NCI-H1694 treated with DMSO at 0.1 percent for 48 hours (cell line): Measurements from ENCODE around the gene FLRT2.
A peak's percentile ranks its signal among the peaks of the same experiment; 100 is the strongest.

Source experiments
- DNase-seq: peaks from one replicate; lab custom pipeline; 2025; lab: John Stamatoyannopoulos, UW

FLRT2 gene

DNA sequence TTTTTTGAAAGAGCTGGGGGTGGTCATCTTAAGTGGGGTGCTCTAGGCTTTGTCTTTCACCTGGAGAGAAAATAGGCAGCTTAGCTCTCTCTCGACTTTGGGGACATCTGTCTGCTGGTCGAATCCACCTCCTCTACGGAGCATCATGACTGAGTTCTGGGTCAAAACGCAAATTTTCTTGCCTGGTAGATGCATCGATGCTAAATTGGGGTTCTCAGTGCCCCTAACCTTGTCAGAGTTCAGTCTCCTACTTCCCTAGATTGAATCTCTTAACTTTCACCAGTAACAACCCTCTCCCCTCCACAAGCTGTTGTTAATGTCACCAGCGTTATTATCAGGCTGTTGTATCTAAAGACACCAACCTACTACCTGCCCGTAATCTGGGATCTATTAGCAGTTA, 682 bp downstream of the FLRT2 start:
- no peak for DNase-seq

DNA sequence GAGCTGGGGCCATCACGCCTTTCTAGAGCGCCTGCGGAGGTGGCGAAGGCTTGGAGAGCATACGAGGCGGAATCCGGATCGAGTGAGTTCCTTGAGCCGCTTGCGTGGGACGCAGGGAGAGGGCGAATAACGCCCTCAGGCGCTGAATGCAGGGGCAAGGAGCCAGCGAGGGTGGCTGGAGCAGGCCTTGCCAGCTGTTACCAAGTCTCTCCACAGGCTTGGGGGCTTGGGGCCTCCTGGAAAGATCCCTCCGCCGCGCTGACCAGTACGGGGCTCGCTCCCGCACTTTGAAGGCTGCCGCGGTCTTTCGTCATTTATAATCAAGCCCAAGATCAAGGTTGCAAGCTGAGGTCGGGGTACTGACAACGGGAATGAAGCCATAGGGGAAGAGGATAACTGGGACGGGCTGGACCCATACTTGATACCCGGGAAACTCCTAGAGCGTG, 1.2 kb downstream of the FLRT2 start:
- DNase-seq, result no peak

GRCh38 chr14:85531587-85532373, 1.8 kb downstream of the FLRT2 start:
- peak; percentile 42 for DNase-seq

- no peak for DNase-seq
These were observed 2.6 kb downstream of the FLRT2 start for GRCh38 chr14:85532374-85533022.

DNA sequence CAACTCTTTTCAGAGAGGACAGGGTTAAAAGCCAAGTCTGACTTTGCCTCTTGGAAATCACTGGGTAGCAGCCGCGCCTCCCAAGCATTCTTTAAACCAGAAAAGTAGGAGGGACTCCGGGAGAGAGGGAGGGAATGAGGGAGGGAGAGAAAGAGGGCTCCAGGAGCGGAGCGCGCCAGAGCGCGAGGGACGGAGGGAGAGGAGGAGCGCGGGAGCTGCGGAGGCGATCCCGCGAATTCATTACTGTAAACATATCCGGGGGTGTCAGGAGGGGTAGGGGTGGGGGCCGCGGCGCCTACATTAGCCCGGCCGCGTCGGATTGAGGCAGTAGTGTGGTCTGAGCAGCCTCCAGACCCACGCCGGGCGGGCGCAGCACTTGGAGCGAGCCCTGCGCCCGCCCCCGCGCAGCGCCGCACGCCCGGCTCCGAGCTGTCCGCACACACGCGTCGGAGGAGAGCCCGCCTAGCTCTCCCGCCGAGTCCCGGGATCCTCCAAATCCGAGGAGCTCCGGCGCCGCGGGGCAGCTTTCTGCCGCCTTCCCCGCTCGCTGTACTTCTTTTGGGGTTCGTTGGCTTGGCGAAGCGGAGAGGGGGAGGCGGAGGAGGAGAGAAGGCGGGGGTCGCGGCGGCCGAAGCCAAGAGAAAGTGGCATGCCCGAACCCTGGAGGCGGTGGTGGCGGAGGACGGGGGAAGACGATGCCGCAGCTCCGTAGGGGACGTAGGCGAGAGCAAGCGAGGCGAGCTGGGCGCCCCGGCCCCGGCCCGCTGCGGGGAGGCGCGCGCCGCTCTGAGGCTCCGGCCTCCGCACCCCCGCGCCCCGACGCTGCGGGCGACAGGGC, 3.3 kb downstream of the FLRT2 start:
- DNase-seq, result peak; percentile 75

- DNase-seq, result peak; percentile 56
These were observed 3.9 kb downstream of the FLRT2 start for GRCh38 chr14:85533861-85534291.

DNA sequence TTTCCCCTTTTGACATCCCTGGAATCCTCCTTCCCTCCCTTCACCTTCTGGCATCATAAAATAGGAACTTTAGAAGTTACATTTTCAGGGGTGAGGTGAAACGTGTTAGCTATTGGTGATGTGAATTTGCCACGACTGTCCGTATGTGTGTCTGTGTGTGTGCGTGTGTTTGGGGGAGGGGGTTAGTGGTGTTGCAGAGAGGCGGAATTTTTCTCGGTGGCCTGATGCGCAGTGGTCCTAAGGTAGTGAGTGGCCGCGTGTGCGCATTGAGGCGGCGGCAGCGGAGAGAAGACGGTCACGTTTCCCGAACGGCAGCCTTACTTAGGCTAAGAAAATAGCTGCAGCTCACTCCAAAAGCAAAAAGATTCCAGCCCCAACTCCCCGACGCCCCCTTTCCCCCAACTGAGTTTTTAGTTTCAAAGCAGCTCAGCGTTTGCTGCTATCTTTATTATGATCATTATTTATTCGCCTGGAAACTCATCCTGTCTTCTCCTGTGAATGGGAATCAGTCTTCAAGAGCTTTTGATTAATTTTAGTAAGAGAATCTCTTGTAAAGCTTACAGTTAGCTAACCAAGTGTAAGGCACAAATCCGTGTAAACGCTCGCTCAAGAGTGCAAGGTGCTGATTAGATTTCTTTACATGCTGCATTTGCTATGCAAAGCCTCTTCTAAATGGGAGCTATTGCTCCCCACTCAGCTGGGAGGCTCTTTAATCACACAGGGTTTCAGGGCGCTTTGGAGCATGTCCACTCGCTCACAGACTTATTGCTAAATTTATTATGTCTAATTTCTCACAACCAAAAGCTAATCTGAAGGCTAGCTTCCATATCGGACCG, 4.7 kb downstream of the FLRT2 start:
- DNase-seq, result peak; percentile 21

DNA sequence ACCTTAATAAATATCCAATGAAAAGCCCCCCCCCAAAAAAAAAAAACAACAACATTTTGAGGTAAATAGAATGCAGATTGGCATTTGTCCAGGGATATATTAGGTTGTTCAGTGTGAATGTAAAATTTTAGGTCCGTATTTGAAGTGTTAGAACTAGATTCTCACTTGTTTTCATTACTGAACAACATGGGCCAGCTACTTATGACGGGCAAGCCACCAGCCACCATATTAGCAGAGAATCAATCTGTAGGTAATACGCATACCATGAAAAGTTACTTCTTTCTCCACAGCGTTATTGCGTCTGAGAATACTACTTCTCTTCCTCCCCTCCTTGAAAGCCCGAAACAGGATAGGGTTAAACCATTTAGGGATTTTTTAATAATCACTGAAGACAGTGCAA, 5.4 kb downstream of the FLRT2 start:
- no peak for DNase-seq

GRCh38 chr14:85535991-85536832, 6.3 kb downstream of the FLRT2 start:
- DNase-seq, result peak; percentile 73

- DNase-seq, result no peak
These were observed 6.9 kb downstream of the FLRT2 start for GRCh38 chr14:85536833-85537190.

DNA sequence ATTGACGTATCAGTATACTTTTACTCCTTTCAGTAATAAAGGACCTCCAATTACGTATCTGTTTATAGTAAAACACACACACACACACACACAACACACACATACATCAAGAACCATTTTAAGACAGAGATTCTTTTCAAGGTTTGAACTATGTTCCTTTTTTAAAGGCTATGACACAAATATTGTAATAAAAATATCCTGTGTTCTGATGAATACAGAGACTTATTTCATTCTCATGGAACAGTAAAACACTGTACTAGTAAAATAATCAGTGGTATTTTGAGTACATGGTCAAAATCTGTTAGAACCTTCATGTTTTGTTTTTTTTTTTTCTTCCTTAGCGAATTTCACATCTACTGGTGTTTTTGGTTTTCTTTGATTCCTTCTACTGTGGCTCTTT, 7.6 kb downstream of the FLRT2 start:
- no peak for DNase-seq

GRCh38 chr14:85538636-85539035, 8.7 kb downstream of the FLRT2 start:
- no peak for DNase-seq

- no peak for DNase-seq
These were observed 9.6 kb downstream of the FLRT2 start for GRCh38 chr14:85539510-85539909.

DNA sequence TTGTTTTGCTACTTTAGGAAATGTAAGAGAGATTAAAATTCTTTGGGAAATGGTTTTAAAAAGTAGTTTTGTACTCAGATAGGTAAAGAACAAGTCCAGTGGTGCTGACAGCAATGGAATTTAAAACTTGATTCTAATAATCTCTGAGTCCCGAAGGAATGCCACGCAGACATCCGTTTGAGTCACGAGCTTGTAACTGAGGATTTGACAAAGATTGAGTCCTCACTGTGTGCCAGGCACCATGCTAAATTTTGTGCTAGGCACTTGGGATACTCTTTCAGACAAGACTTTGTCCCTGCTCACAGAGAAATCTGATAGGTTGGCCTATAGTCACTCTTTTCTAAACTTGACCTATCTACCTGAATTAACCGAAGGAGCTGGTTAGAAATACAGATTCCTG, 12.7 kb downstream of the FLRT2 start:
- DNase-seq, result no peak

- no peak for DNase-seq
These were observed 15.8 kb downstream of the FLRT2 start for GRCh38 chr14:85545738-85546137.

DNA sequence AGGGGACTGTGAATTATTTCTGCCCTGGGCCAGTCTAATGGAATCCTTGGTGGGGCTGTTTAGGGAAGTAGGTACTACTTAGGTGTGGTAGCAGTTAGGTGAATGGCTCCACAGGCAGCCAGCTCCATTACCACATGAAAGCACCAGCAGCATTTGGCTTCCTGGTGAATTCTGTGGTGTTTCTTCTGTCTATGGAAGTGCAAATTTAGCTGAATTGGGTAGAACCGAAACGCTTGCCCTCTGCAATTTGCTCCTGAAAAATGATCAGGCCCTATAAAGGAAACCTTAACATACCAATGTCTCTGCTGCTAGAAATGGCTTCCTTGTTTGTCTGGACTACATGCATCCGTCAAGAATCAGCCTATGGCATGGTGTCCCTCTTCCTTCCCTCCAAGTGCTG, 16.4 kb downstream of the FLRT2 start:
- DNase-seq, result no peak

DNA sequence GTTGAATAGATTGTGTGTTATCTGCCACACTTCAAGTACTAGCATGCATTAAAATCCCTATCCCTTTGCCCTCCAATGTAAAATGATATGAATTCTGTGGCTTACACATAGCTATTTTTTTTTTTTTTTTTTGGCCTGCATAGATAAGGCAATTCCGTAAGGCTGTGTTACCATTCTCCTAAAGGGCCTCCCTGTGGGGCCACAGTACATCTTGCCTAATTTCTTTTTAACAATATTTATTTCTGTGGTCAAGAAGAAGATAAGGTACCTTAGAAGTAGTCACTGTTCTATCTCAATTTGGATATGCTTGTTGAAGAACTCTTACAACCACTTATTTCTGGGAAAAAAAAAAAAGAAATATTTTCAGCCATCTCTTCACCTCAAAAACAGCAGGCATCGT, 19.8 kb downstream of the FLRT2 start:
- DNase-seq, result no peak

- DNase-seq, result no peak
These were observed 24.2 kb downstream of the FLRT2 start for GRCh38 chr14:85554106-85554505.

DNA sequence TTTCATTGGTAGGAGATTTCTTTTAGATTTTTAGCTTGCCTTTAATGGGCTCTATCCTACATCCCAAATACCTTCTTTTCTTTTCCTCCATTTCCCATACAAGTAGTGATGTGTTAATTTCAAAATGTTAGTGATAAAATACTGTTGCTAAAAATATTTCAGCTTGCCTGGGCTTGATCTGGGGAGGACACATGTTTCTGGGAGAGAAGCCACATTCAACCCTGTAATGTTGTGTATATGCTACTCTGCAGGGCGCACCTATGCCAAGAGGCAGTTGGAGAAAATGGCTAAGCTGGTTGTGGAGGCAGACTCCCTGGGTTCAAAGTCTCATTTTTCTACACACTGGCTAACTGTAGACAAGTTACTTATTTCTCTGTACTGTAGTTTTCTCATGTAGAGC, 26.3 kb downstream of the FLRT2 start:
- no peak for DNase-seq

GRCh38 chr14:85558505-85558904, 28.6 kb downstream of the FLRT2 start:
- no peak for DNase-seq

DNA sequence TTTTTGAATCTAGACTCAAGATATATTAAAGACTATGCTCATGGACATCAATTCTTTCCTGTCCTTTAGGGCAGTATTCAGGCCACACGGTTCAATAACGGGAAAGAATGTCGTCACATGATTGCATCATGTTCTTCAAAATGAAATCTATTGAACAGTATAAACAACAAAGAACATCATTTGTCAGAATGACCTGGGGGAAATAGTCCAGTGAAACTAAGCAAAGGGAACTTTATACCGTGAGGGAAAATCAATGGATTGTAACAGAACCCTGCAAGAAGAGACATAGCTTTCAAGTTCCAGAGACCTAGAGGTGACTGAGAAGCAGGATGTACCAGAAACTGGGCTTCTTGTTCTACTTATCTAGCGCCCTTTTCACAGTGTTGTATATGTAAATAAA, 32.7 kb downstream of the FLRT2 start:
- no peak for DNase-seq
